Adrenal gland (tissue), 12 donors: Measurements from ENCODE around the gene EPHB1. TPM values are rescaled to one million over a fixed set of nuclear protein-coding genes. Genes with fewer than 3 reads are reported as not detected.

Source experiments
- DNase-seq, 7 donors: peaks; one replicate each; pipeline ENCODE4 v3.0.0-alpha.2; 2019 to 2020
- H3K27ac ChIP-seq, 5 donors: fragments of 200-600 bp; sonication (generic) in 4 of 5; 1 replicate in 3 of 5; 2 replicates in 2 of 5; pipeline versions ENCODE4 v1.5.1 to v1.8.0; 2016 to 2020; ENCODE audit warnings: mild to moderate bottlenecking in 1 of 5
- H3K27me3 ChIP-seq: fragments of 200-600 bp; 2 replicates; pipeline ENCODE4 v1.8.0; 2021
- H3K36me3 ChIP-seq, 2 donors: fragments of 200-600 bp; replicated peaks in 1 of 2; 1 replicate in 1 of 2; 2 replicates in 1 of 2; pipeline versions ENCODE4 v1.5.1 to v1.8.0; 2018 to 2022
- H3K4me1 ChIP-seq, 2 donors: fragments of 200-600 bp; replicated peaks in 1 of 2; 1 replicate in 1 of 2; 2 replicates in 1 of 2; pipeline versions ENCODE4 v1.5.1 to v1.8.0; 2018 to 2021
- H3K4me3 ChIP-seq, 4 donors: fragments of 200-600 bp; sonication (generic) in 3 of 4; one replicate each; pipeline ENCODE4 v1.5.1; 2016 to 2018
- H3K9me3 ChIP-seq, 3 donors: fragments of 200-600 bp; sonication (generic) in 1 of 3; replicated peaks in 1 of 3; 1 replicate in 2 of 3; 2 replicates in 1 of 3; pipeline versions ENCODE4 v1.5.1 to v1.8.0; 2016 to 2021
- CTCF ChIP-seq, 6 experiments: fragments of 450-650 bp in 4 of 6; fragments of 200-600 bp in 2 of 6; sonication (generic) in 1 of 6; IDR thresholded peaks; 1 replicate in 5 of 6; 2 replicates in 1 of 6; pipeline versions ENCODE4 v1.5.1 to v1.8.0; 2016 to 2021; ENCODE audit warnings: antibody characterized with exemption in 6 of 6, mild to moderate bottlenecking in 2 of 6, moderate library complexity in 1 of 6
- POLR2A ChIP-seq, 2 donors: fragments of 450-650 bp; IDR thresholded peaks; one replicate each; pipeline ENCODE4 v1.6.1; 2017; ENCODE audit warnings: antibody characterized with exemption in 2 of 2, mild to moderate bottlenecking in 2 of 2, moderate library complexity in 1 of 2
- WGBS, 4 donors: extraction: QIAGEN DNeasy Blood & Tissue Kit in 2 of 4; methylation state at CpG; one replicate each; pipeline versions ENCODE4 v1.1.5 to v1.1.7; 2013 to 2017; 5-methylcytosine and 5-hydroxymethylcytosine counted together
- intact Hi-C, 2 donors: fragments of 100-400 bp; cut with DNase I; formaldehyde crosslinking; loops; one replicate each; pipeline versions ENCODE4 v1.14.1 to v1.15.0; 2022 to 2023
- polyA plus RNA-seq, 3 donors: library from polyadenylated mRNA; stranded (reverse); fragments of 200-250 nt in 2 of 3; fragments of 350-450 nt in 1 of 3; fragmentation: Illumina TruSeq in 1 of 3; extraction: RNeasy Lipid Tissue Mini Kit (QIAGEN cat#74804) in 1 of 3; gene quantifications; one replicate each; pipeline ENCODE4 v1.2.3, GENCODE V29; 2013 to 2014
- total RNA-seq, 9 donors: library from RNA; depleted of rRNA in 4 of 9; stranded (reverse); fragments of >200 nt in 4 of 9; fragments of 120-200 nt in 1 of 9; fragmentation: NEBNext Ultra II Directional in 1 of 9; extraction: Animal tissue kit (Norgen Biotek cat#: 25700) in 1 of 9; gene quantifications; one replicate each; pipeline versions ENCODE4 v1.1.0 to v1.2.4, GENCODE V29; 2013 to 2023
- donor health status: healthy with polysubstance abuse.
- donor health status: Bipolar disorder and iron deficiency.
- donor health status: DM: yes; HTN: yes; CAD: no.
- donor health status: DM: no; HTN: no; CAD: no.
- donor health status: DM: no; HTN: no; CAD: no.
- donor health status: DM: yes; HTN: yes; CAD: no.

Gene EPHB1
- total and polyA plus RNA-seq, 12 donors = 0.10 to 3.4 (median 0.98) TPM

- TF ChIP-seq CTCF (IDR thresholded peaks at IDR 0.05) = no peak
- no peak for TF ChIP-seq POLR2A (IDR thresholded peaks at IDR 0.05)
- no peaks in the 10 kb centered on the region for H3K9me3 ChIP-seq
- H3K36me3 ChIP-seq = no peaks in the 10 kb centered on the region
- 0 to 1% (median 1%) methylated on average over 14 to 61 of the region's 61 CpGs; no CpG with 5 or more reads in 1 of the 4 donors for WGBS, 4 donors
- H3K4me1 ChIP-seq = peaks cover 5 to 12% of the 10 kb centered on the region in 2 donors
- H3K27me3 ChIP-seq = peaks cover 26% of the 10 kb centered on the region
- peak overlapping the region in 1 of 4 donors; percentile 56 for H3K4me3 ChIP-seq
- no peak overlapping the region for H3K27ac ChIP-seq
- DNase-seq = peak in 1 of 7 donors; percentile 52
- intact Hi-C loops = loop anchor here in 1 of 2 donors (5.0 kb wide), 2 partner anchors 706 to 1101 kb away; no protein-coding TSS in a partner anchor
Measured at GRCh38 chr3:134796281-134797056, 1.4 kb downstream of the EPHB1 start.

DNA sequence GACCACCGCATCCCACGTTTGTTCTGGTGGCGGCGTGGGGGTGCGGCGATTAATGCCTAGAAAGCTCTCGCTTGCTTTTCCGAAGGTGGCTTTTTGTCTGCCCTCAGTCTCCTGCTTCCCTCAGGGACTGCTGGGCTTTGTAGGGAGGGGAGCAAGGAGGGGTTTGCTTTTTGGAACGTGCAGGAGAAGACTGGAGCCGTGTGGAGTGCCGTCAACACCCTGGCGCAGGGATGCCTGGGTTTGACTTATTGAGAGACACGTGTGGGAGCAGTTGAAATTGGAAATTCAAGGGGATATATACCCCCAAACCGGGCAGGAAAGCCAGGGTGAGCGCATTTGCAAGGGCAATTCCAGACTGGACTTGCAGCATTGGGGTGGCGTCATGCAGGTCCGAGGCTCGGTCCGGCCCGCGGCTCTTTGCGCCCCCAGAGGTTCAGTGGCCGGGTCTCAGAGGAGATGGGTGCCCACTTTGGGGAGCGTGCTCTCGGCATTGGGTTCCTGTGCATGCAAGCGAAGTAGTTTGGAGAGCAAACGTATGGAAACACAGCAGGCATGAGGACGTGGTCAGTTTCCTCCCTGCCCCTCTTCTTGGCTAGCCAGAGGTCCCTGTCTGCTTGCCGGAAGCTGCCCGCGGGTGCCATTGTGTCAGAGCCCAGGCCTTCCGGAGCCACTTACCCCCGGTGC is 2.1 kb downstream of the EPHB1 start:
- no peak for TF ChIP-seq POLR2A (IDR thresholded peaks at IDR 0.05)
- TF ChIP-seq CTCF (IDR thresholded peaks at IDR 0.05) = no peak
- no peaks in the 10 kb centered on the region for H3K36me3 ChIP-seq
- no peak overlapping the region for H3K27ac ChIP-seq
- 3 to 6% (median 4%) methylated on average over 23 to 33 of the region's 33 CpGs for WGBS, 4 donors
- H3K4me1 ChIP-seq = peaks cover 5 to 12% of the 10 kb centered on the region in 2 donors
- DNase-seq = peak in 1 of 7 donors; percentile 47
- no peaks in the 10 kb centered on the region for H3K9me3 ChIP-seq
- H3K27me3 ChIP-seq = peaks cover 26% of the 10 kb centered on the region
- no peak overlapping the region for H3K4me3 ChIP-seq
- intact Hi-C loops = loop anchor here in 1 of 2 donors (5.0 kb wide), 2 partner anchors 705 to 1100 kb away; no protein-coding TSS in a partner anchor

GRCh38 chr3:134797741-134798451 is 2.8 kb downstream of the EPHB1 start:
- H3K27ac ChIP-seq = no peak overlapping the region
- peaks cover 26% of the 10 kb centered on the region for H3K27me3 ChIP-seq
- no peaks in the 10 kb centered on the region for H3K36me3 ChIP-seq
- TF ChIP-seq POLR2A (IDR thresholded peaks at IDR 0.05) = no peak
- no peak for TF ChIP-seq CTCF (IDR thresholded peaks at IDR 0.05)
- peaks cover 5 to 12% of the 10 kb centered on the region in 2 donors for H3K4me1 ChIP-seq
- peak in 1 of 7 donors; percentile 34 for DNase-seq
- intact Hi-C loops = loop anchor here in 1 of 2 donors (5.0 kb wide), 2 partner anchors 704 to 1099 kb away; no protein-coding TSS in a partner anchor
- H3K9me3 ChIP-seq = no peaks in the 10 kb centered on the region
- no peak overlapping the region for H3K4me3 ChIP-seq
- 20 to 39% (median 34%) methylated on average over 10 to 13 of the region's 13 CpGs for WGBS, 4 donors
